GM18505 (cell line): Measurements from ENCODE around the gene NOXA1.
"Not testable (repeated sequence)": the region's sequence is repeated elsewhere in the genome, so short reads cannot be mapped to it uniquely, and the experiment has no call there.

ENCODE experiments used
- ATAC-seq: cut with Tn5 transposase; IDR thresholded peaks from one replicate; pipeline ENCODE4 v1.9.1; 2021; ENCODE audit not compliant: unreplicated experiment
- POLR2A ChIP-seq: IDR thresholded peaks from 4 replicates; pipeline ENCODE4 v1.6.1; 2011; ENCODE audit warnings: borderline replicate concordance; ENCODE audit not compliant: insufficient read depth, insufficient read length; ENCODE audit errors: extremely low read depth

Gene NOXA1

DNA sequence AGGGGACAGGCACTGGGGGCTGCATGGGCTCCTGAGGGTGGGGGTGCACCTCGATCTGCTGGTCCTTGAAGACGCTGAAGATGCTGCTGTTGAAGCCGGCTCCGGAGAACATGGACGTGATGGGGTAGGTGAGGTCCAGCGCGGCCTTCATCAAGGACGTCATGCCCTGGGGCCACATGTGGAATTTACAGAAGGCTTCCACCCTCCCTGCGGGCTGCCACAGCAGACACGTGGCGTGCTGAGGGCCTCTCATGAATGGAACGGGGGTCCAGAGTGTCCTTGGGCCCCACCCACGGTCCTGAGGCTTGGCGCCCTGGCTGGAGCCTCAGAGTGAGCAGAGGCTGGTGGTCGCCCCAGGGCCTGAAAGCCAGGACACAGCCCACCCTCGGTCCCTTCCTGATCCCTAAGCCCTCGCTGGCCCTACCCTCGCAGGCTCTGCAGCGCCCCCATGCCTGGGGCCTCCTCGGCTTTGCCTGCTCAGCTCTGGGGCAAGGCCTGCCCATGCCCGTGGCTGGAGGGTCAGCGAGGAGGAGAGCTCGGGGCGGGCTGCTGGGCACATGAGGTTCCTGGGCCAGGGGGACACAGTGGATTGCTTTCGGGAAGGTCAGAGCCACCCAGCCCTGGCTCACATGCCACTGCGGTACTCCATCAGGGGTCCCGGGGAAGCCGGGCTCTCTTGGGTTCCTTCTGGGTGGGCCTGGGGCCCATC, 41.3 kb downstream of the NOXA1 start:
- ATAC-seq: no peak
- no peak for TF ChIP-seq POLR2A

DNA sequence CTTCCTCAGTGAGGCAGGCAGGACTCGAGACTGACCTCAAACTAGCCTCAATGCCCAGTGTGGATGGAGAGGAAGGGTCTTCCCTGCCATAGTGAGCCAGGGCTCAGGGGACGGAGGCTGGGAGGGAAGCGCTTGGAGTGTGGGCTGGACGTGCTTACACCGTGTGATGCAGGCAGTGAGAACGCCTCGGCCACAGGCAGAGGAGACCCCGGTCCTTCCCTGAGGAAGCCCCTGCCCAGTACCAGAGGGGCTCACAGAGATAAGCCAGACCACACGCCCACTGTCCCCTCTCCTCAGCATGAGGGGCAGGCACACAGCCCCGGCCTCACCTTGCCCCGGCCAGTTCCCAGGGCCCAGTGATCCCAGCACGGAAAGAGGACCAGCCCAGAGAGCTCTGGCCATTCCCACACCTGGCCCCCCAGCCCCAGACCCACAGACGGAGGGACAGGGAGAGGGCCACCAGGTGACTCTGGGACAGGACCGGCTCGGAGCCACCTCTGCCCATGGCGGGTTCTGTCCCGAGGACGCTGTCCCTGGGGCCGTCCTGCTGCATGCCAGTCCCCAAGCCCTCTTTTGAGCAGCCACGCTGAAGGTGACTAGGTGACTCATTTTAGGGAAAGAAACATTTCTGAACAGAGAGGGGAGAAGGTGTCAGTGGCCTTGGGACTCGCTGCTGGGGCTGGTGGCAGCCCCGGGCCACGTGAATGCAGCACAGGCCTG, 42.0 kb downstream of the NOXA1 start:
- ATAC-seq: no peak
- TF ChIP-seq POLR2A: no peak

DNA sequence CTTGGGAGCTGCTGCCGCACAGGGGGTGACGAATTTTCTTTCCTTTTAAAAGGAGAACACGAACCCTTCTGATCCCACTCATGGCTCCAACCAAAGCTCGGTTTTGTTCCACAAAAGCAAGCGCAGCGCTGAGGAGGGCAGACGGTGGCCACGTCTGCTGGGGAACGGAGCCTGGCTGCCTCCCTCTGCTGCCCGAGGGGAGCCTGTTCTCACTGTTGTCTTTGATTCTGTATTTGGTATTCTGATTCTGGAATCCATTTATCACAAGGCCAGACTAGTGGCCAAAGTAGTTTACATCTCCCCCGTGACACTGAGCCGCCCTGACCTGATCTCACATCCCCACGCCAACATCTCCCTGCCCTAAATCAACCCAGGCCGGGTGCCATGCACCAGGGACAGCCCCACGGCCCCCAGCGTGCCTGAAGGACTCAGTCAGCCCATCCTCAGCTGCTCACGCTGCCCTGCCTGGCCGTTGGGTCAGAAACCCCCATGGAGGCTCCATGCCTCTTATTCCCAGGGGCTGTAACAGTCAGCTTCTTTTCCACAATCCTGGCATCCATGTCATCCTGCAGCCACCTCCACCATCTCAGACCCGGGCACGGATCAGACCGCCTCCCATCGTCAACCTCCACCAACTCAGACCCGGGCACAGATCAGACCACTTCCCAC, 42.7 kb downstream of the NOXA1 start:
- ATAC-seq: no peak
- TF ChIP-seq POLR2A: no peak

DNA sequence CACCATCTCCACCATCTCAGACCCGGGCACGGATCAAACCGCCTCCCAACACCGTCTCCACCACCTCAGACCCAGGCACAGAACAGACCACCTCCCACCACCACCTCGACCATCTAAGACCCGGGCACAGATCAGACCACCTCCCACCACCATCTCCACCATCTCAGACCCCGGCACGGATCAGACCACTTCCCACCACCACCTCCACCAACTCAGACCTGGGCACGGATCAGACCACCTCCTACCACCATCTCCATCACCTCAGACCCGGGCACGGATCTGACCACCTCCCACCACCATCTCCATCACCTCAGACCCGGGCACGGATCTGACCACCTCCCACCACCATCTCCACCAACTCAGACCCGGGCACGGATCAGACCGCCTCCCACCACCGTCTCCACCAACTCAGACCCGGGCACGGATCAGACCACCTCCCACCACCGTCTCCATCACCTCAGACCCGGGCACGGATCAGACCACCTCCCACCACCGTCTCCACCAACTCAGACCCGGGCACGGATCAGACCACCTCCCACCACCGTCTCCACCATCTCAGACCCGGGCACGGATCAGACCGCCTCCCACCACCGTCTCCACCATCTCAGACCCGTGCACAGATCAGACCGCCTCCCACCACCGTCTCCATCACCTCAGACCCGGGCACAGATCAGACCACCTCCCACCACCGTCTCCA, 43.3 kb downstream of the NOXA1 start:
- not testable (repeated sequence) for ATAC-seq

DNA sequence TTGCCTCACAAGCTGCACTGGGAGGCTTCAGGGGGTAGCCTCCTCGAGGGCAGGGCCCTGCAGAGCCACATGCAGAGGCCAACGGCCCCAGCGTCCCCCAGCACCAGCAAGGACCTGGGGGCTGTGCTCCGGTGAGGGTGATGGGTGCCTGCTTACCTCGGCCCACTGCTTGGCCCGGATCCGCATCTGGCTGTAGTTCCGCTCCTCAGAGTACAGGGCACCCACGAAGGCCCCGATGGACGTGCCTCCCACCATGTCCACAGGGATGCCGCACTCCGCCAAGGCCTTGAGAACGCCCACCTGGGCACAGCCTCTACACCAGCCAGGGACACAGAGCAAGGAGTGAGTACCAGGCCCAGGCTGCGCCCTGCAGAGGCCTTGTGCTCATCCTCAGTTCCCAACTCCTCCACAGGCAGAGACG, 44.0 kb downstream of the NOXA1 start:
- ATAC-seq: no peak
- no peak for TF ChIP-seq POLR2A

DNA sequence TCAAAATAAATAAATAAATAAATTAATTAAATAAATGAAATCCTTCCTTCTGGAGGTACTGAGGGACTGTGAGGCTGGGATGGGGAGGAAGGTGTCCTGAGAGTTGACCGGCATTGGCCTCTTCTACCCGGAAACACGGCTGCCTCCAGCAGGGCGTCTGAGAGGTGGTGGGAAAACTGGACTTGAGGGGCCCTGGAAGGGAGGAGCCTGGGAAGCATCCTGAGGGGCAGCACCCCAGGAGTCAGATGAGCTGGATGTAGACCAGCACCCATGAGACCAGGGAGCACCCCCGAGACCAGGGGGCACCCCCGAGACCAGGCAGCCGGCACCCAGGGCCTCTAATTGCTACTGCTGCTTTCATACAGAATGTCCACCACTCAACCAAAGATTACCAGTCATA, 44.7 kb downstream of the NOXA1 start:
- no peak for ATAC-seq
- no peak for TF ChIP-seq POLR2A

DNA sequence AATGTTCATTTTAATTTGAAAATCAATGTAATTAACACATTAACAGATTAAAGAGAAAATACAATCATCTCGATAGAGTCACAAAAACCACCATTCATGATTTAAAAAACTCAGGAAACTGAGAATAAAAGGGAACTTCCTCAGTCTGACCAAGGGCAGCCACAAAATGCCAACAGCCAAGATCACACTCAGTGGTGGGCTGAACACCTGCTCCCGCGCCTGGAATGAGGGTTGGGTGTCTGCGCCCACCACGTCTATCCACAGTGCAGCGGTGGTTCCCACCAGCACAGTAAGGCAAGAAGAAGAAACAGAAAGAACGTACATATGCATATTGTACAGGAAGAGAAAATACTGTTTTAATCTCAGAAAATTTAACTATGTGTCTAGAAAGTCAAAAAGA, 47.6 kb downstream of the NOXA1 start:
- no peak for ATAC-seq
- TF ChIP-seq POLR2A: no peak

DNA sequence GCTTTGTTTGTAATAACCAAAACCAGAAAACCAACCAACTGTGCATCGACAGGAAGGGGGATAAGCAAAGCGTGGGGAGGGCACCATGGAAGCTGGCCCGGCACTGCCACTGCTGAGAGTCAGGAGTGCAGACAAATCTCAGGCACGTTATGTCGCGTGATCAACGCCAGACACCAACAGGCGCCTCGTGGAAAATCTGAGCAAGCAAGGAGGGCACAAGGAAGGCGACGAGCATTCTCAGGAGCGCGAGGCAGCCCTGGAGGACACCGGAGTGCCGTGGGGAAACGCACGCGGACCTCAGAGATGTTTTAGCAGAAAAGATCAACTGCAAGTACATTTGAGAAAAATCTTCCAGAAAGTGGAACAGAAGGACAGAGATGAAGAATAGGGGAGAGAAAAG, 51.1 kb downstream of the NOXA1 start:
- no peak for ATAC-seq
- TF ChIP-seq POLR2A: no peak

DNA sequence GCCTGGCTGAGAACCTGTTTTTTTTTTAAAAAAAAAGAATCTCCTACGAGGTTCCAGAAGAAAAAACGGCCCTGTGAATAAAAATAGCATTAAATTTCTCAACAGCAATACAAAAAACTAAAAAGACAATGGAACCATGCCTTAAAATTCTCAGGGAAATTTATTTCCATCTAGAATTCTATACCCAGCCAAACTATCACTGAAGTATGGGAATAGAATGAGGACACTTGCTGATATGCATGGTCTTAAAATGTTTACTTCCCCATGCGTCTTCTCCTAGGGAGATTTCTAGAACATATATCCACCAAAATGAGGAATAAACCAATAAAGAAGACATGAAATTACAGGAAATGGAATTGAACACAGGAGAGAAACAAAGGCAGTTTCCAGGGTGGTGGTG, 52.5 kb downstream of the NOXA1 start:
- TF ChIP-seq POLR2A: no peak
- no peak for ATAC-seq

DNA sequence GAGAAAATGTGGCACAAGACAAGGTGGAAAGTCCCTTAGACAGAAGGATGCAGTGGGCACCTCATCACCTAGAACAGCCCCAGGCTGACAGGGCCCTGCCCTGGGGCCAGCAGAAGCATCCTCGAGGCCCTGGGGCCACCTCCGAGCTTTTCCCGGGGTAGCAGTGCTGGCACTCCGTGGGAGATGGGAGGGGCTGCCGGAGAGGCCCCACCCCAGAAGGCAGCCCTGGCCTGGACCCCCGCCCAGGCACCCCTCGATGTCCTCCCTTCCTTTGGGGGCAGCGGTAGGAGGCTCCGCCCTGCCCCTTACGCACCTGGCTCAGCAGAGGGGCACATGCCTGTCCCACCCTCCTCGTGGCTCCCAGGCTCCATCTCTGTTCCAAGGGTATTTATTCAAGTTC, 53.7 kb downstream of the NOXA1 start:
- TF ChIP-seq POLR2A: no peak
- no peak for ATAC-seq

DNA sequence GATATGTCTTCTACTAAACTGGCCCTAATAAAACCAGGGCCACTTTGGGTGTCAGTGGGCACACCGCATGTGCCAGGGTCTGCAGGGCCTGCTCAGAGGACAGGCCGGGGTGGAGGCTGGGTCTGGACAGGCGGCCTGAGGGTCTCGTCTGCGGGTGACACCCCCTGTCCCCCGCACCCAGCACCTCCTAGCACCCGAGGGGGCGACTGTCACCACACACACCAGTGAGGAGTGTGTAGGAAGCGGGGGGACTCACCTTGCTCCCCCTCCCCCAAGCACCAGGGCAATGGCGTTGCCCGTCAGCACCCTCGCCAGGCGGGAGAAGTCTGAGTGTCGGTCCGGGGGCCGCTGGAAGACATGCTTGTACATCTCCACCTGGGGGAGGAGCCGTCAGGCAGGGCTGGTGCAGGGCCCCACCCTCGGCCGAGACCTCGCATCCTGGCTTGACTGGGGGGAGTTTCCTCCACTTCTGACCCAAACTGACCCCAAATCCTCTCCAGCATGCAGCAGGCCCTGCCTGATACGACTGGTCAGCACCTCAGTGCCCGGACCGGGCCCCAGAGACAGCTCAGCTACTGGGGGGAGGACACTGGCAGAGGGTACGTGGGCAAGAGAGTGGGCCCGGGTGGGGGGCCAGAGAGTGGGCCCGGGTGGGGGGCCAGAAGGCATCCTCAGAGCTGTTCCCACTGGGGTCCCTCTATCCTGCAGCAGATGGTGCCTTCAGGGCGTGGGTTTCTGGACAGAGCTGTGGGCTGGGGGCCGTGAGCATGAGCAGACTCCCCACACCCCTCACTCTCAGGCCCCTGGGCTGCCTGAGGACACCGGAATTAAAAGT, 54.8 kb downstream of the NOXA1 start:
- no peak for TF ChIP-seq POLR2A

DNA sequence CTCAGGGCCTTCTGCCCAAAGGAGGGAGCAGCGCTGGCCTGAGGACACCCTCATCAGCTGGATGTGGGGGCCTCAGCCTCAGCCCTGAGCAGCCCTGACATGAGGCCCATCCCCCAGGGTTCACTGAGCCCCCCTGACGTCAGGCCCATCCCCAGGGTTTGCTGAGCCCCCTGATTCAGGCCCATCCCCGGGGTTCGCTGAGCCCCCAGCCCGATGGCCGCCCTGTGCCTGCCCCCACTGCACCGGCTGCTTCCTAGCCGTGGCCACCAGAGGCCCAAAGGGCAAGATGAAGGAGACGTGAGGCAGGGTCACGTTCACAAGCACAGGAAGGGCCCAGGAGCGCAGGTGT, 55.4 kb downstream of the NOXA1 start:
- no peak for TF ChIP-seq POLR2A
- no peak for ATAC-seq

More for the DNA sequence above, 54.8 kb downstream of the NOXA1 start:
- ATAC-seq: no peak
